T-helper 17 cell (primary cell): ENCODE measurements around the gene NCOA6. TPM values are rescaled to one million over a fixed set of nuclear protein-coding genes. Genes with fewer than 3 reads are reported as not detected.

Source experiments
- ATAC-seq: fragments of 150-1000 bp; cut with Tn5 transposase; 2 replicates; pipeline ENCODE4 v1.10.0; 2021; ENCODE audit warnings: mild to moderate bottlenecking, moderate library complexity
- DNase-seq, 3 donors: peaks; one replicate each; pipeline versions ENCODE4 v3.0.0 to v3.0.0-alpha.2; 2020 to 2021
- H3K9me3 ChIP-seq: one replicate; pipeline ENCODE4 v1.7.0; 2013; ENCODE audit warnings: low read length, mild to moderate bottlenecking; ENCODE audit not compliant: control insufficient read depth, poor library complexity, severe bottlenecking
- H3K27ac Mint-ChIP-seq: one replicate; pipeline ENCODE4 v1.8.0; 2022; ENCODE audit warnings: mild to moderate bottlenecking, moderate library complexity, mixed read lengths
- H3K27me3 Mint-ChIP-seq: one replicate; pipeline ENCODE4 v1.8.0; 2022; ENCODE audit warnings: mixed read lengths
- H3K36me3 Mint-ChIP-seq: one replicate; pipeline ENCODE4 v1.8.0; 2022; ENCODE audit warnings: low read depth, mixed read lengths
- H3K4me1 Mint-ChIP-seq: one replicate; pipeline ENCODE4 v1.8.0; 2022; ENCODE audit warnings: mild to moderate bottlenecking, mixed read lengths
- H3K4me3 Mint-ChIP-seq: one replicate; pipeline ENCODE4 v1.8.0; 2022; ENCODE audit warnings: mild to moderate bottlenecking, moderate library complexity, mixed read lengths
- total RNA-seq, 4 donors: library from RNA in 2 of 4; stranded (reverse) in 2 of 4; gene quantifications; one replicate each; pipeline ENCODE4 v1.2.3 and lab custom pipeline; 2022 to 2026

The NCOA6 gene
- total RNA-seq (10 to 100 TPM; 26.3 to 30.7 TPM), total RNA-seq (lab: John Stamatoyannopoulos, UW) (17.5 to 29.4 reads per million in 2 donors)

GRCh38 chr20:34825530-34826362 lies at the start of gene NCOA6:
NCOA6 (minus strand) TSS chr20:34825651; CDS start chr20:34782355, 43,296 bp downstream.
- Mint-ChIP-seq H3K36me3 (peaks cover 7% of the 10 kb centered on the region), H3K27me3 (no peaks in the 10 kb centered on the region), H3K4me1 (peaks cover 40% of the 10 kb centered on the region), H3K4me3 (peak within 1 kb of the TSS; percentile 99), H3K27ac (peak within 1 kb of the TSS; percentile 99)
- peak; percentile 78 for ATAC-seq
- DNase-seq: peak; percentile 66 to 87 (median 84)
- H3K9me3 ChIP-seq: no peaks in the 10 kb centered on the region

GRCh38 chr20:34874094-34874654 lies 48.7 kb upstream of the NCOA6 start:
- Mint-ChIP-seq H3K27ac (peak overlapping the region; percentile 90), H3K4me1 (peaks cover 59% of the 10 kb centered on the region), H3K4me3 (peak overlapping the region; percentile 92), H3K36me3 (peaks cover 2% of the 10 kb centered on the region), H3K27me3 (no peaks in the 10 kb centered on the region)
- no peak for ATAC-seq
- H3K9me3 ChIP-seq: no peaks in the 10 kb centered on the region
- DNase-seq: peak in 1 of 3 donors; percentile 30

GRCh38 chr20:34873583-34874093 lies 48.2 kb upstream of the NCOA6 start:
- peaks cover 58% of the 10 kb centered on the region for H3K4me1 Mint-ChIP-seq
- peak overlapping the region; percentile 90 for H3K27ac Mint-ChIP-seq
- H3K27me3 Mint-ChIP-seq: no peaks in the 10 kb centered on the region
- no peak for ATAC-seq
- peaks cover 2% of the 10 kb centered on the region for H3K36me3 Mint-ChIP-seq
- no peak for DNase-seq
- H3K4me3 Mint-ChIP-seq: peak overlapping the region; percentile 92
- H3K9me3 ChIP-seq: no peaks in the 10 kb centered on the region

GRCh38 chr20:34872622-34873224 lies 47.3 kb upstream of the NCOA6 start, which contains the start of gene GGT7:
GGT7 (minus strand) TSS chr20:34872856; CDS start chr20:34872815, 41 bp downstream.
- peaks cover 2% of the 10 kb centered on the region for H3K36me3 Mint-ChIP-seq
- DNase-seq (peak; percentile 82 to 87 (median 85)), ATAC-seq (peak; percentile 69)
- H3K9me3 ChIP-seq: no peaks in the 10 kb centered on the region
- H3K4me1 Mint-ChIP-seq: peaks cover 55% of the 10 kb centered on the region
- no peaks in the 10 kb centered on the region for H3K27me3 Mint-ChIP-seq
- peak within 1 kb of the TSS; percentile 90 for H3K27ac Mint-ChIP-seq
- H3K4me3 Mint-ChIP-seq: peak within 1 kb of the TSS; percentile 92

GRCh38 chr20:34871966-34872621 lies 46.6 kb upstream of the NCOA6 start:
- no peak for ATAC-seq
- Mint-ChIP-seq H3K36me3 (peaks cover 2% of the 10 kb centered on the region), H3K4me3 (peak overlapping the region; percentile 92), H3K27me3 (no peaks in the 10 kb centered on the region), H3K27ac (peak overlapping the region; percentile 90), H3K4me1 (peaks cover 54% of the 10 kb centered on the region)
- no peaks in the 10 kb centered on the region for H3K9me3 ChIP-seq
- no peak for DNase-seq

GRCh38 chr20:34871320-34871926 lies 46.0 kb upstream of the NCOA6 start:
- H3K9me3 ChIP-seq: no peaks in the 10 kb centered on the region
- Mint-ChIP-seq H3K4me1 (peaks cover 50% of the 10 kb centered on the region), H3K27ac (peak overlapping the region; percentile 90), H3K27me3 (no peaks in the 10 kb centered on the region), H3K36me3 (peaks cover 2% of the 10 kb centered on the region), H3K4me3 (peak overlapping the region; percentile 92)
- ATAC-seq (no peak), DNase-seq (no peak)

- Mint-ChIP-seq H3K27ac (no peak overlapping the region), H3K4me3 (no peak overlapping the region), H3K4me1 (peaks cover 7% of the 10 kb centered on the region), H3K27me3 (no peaks in the 10 kb centered on the region), H3K36me3 (peaks cover 7% of the 10 kb centered on the region)
- ATAC-seq (no peak), DNase-seq (no peak)
- H3K9me3 ChIP-seq: no peaks in the 10 kb centered on the region
Measured at GRCh38 chr20:34864216-34864615, 38.8 kb upstream of the NCOA6 start.

GRCh38 chr20:34863421-34863965 lies 38.0 kb upstream of the NCOA6 start:
- Mint-ChIP-seq H3K36me3 (peaks cover 7% of the 10 kb centered on the region), H3K4me1 (peaks cover 6% of the 10 kb centered on the region), H3K4me3 (no peak overlapping the region), H3K27me3 (no peaks in the 10 kb centered on the region), H3K27ac (no peak overlapping the region)
- DNase-seq (no peak), ATAC-seq (no peak)
- no peaks in the 10 kb centered on the region for H3K9me3 ChIP-seq

- H3K27ac Mint-ChIP-seq: peak overlapping the region; percentile 21
- no peaks in the 10 kb centered on the region for H3K27me3 Mint-ChIP-seq
- DNase-seq (no peak), ATAC-seq (no peak)
- peaks cover 6% of the 10 kb centered on the region for H3K4me1 Mint-ChIP-seq
- H3K36me3 Mint-ChIP-seq: peaks cover 9% of the 10 kb centered on the region
- H3K9me3 ChIP-seq: no peaks in the 10 kb centered on the region
- no peak overlapping the region for H3K4me3 Mint-ChIP-seq
Measured at GRCh38 chr20:34862724-34863123, 37.3 kb upstream of the NCOA6 start.

- no peak for DNase-seq
- no peak overlapping the region for H3K27ac Mint-ChIP-seq
- H3K27me3 Mint-ChIP-seq: no peaks in the 10 kb centered on the region
- H3K4me3 Mint-ChIP-seq: peak overlapping the region; percentile 15
- peaks cover 9% of the 10 kb centered on the region for H3K36me3 Mint-ChIP-seq
- peaks cover 6% of the 10 kb centered on the region for H3K4me1 Mint-ChIP-seq
- no peaks in the 10 kb centered on the region for H3K9me3 ChIP-seq
- ATAC-seq: no peak
Measured at GRCh38 chr20:34861386-34862084, 36.1 kb upstream of the NCOA6 start.

GRCh38 chr20:34859826-34860545 lies 34.5 kb upstream of the NCOA6 start:
- H3K36me3 Mint-ChIP-seq: peaks cover 9% of the 10 kb centered on the region
- no peak for DNase-seq

More at GRCh38 chr20:34859826-34860545, 34.5 kb upstream of the NCOA6 start:
- Mint-ChIP-seq H3K4me1 (peaks cover 8% of the 10 kb centered on the region), H3K4me3 (no peak overlapping the region), H3K27me3 (no peaks in the 10 kb centered on the region), H3K27ac (no peak overlapping the region)
- no peaks in the 10 kb centered on the region for H3K9me3 ChIP-seq
- no peak for ATAC-seq
